ENCODE data around the gene SLC13A4.

The SLC13A4 gene

DNA sequence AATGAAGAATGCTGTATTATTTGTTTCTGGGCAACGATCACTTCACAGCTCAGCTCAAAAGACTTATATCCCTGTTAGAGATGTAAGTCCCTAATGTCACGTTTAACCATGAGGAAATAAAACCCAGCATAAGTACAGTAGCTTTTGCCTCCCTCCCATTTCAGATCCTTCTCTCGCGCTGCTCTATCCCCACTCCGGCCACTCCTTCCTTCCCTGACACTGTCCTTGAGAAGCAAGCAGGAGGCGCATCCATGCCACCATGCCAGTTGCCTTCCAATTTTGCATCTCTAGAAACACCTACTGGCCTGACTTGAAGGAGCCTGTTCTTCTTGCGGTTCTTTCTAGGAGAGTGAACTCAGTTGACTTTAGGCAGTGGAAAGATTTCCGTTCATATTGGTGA is 19.4 kb upstream of the SLC13A4 start:
- Histone ChIP-seq H3K9ac (ENCODE audit: low read length) (no peak overlapping the region), H3K4me1 (ENCODE audit: control insufficient read depth, low read depth, low read length) (no peaks in the 10 kb centered on the region)
- no CpG with 5 or more reads among the region's 8 CpGs for WGBS (ENCODE audit: extremely low coverage, insufficient coverage, low lambda C conversion rate)

DNA sequence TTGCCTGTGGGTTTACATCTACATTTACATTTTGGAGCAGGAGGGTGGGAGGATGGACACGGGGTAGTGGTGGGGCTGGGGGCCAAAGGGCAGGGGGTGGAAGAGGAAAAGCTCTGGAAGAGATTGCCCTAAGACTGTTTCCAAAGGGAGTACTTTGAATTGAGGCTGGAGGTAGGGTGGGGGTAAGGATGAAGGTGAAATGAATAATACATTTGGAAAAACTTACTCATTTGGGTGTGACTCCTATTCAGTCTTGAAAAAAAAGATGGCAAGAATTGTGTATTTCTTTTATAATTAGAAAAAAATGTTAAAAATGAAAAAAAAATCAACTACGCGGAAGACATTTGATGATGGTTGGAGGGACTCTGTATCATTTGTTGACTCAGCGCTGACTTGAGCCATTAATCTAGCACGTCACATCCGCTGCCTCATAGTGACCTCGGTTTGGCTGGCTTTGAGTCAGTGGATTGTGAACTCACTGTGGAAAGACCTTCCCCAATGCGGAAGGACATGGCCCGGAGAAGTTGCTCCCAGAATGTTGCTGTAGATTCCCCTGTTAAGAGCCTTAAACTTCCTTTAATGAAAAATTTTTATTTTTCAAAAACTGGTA is 17.8 kb upstream of the SLC13A4 start:
- Histone ChIP-seq H3K23ac (ENCODE audit: low read length) (no peak overlapping the region), H2BK120ac (ENCODE audit: low read depth, low read length) (no peak overlapping the region), H3K4me1 (ENCODE audit: control insufficient read depth, low read depth, low read length) (no peaks in the 10 kb centered on the region), H3K4me3 (ENCODE audit: low read length) (no peak overlapping the region), H2BK15ac (replicated peaks; ENCODE audit: low read depth) (no peak overlapping the region), H3K18ac (ENCODE audit: low read length) (no peak overlapping the region), H3K56ac (ENCODE audit: low read length) (no peak overlapping the region), H3K79me2 (ENCODE audit: control insufficient read depth, insufficient read depth, low read length) (no peaks in the 10 kb centered on the region), H3K4ac (ENCODE audit: low read depth, low read length) (no peak overlapping the region), H3K27me3 (ENCODE audit: insufficient read depth, low read length, poor library complexity) (no peaks in the 10 kb centered on the region), H3K36me3 (ENCODE audit: control insufficient read depth, insufficient read depth, low read length) (no peaks in the 10 kb centered on the region), H3K9ac (ENCODE audit: low read length) (no peak overlapping the region), H2AK5ac (ENCODE audit: low read length) (no peak overlapping the region), H4K5ac (ENCODE audit: low read length) (no peak overlapping the region), H3K27ac (ENCODE audit: low read depth, low read length) (no peak overlapping the region), H3K79me1 (ENCODE audit: low read length) (no peaks in the 10 kb centered on the region), H4K8ac (ENCODE audit: low read depth, low read length) (no peak overlapping the region), H2BK5ac (ENCODE audit: low read length) (no peak overlapping the region), H3K4me2 (ENCODE audit: low read length) (no peak overlapping the region)
- DNase-seq: no peak
- no CpG with 5 or more reads among the region's 9 CpGs for WGBS (ENCODE audit: extremely low coverage, insufficient coverage, low lambda C conversion rate)

More for the DNA sequence above, 19.4 kb upstream of the SLC13A4 start:
- Histone ChIP-seq H4K5ac (ENCODE audit: low read length) (no peak overlapping the region), H3K18ac (ENCODE audit: low read length) (no peak overlapping the region), H2AK5ac (ENCODE audit: low read length) (no peak overlapping the region), H3K27ac (ENCODE audit: low read depth, low read length) (no peak overlapping the region), H2BK5ac (ENCODE audit: low read length) (no peak overlapping the region), H3K4me2 (ENCODE audit: low read length) (no peak overlapping the region), H2BK15ac (replicated peaks; ENCODE audit: low read depth) (no peak overlapping the region), H3K36me3 (ENCODE audit: control insufficient read depth, insufficient read depth, low read length) (no peaks in the 10 kb centered on the region), H3K79me1 (ENCODE audit: low read length) (no peaks in the 10 kb centered on the region), H3K4me3 (ENCODE audit: low read length) (no peak overlapping the region), H3K79me2 (ENCODE audit: control insufficient read depth, insufficient read depth, low read length) (no peaks in the 10 kb centered on the region), H3K23ac (ENCODE audit: low read length) (no peak overlapping the region), H3K4ac (ENCODE audit: low read depth, low read length) (no peak overlapping the region), H3K56ac (ENCODE audit: low read length) (no peak overlapping the region), H2BK120ac (ENCODE audit: low read depth, low read length) (no peak overlapping the region), H4K8ac (ENCODE audit: low read depth, low read length) (no peak overlapping the region), H3K27me3 (ENCODE audit: insufficient read depth, low read length, poor library complexity) (no peaks in the 10 kb centered on the region)
- no peak for DNase-seq

DNA sequence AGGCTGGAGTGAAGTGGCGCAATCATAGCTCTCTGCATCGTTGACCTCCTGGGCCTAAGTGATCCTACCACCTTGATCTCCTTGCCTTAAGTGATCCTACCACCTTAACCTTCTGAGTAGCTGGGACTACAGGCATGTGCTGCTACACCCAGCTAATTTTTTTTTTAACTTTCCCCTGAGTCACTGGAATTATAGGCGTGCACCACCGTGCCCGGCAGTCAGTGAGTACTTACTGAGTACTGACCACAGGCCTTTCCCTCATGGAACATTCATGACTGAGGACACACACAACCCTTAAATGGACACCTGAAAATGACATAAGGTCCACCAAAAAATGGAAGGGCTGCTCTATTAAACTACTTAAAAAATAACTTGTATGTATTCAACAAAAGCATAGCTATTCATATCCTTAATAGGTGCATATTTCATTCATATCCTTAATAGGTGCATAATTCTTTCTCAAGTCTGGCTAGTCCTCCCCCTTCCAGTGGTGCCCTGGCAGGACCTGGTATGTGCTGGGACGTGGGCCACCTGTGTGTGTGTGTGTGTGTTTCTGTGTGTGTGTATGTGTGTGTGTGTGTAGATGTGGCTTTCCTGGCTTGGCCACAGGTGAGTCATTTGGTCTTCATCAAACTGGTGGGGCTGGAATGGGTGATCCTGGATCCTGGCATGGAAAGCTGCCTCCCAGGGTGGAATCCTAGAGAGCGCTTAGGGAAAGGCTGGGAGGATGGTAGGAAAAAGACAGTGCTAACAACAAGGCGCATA is 17.1 kb upstream of the SLC13A4 start:
- Histone ChIP-seq H4K5ac (ENCODE audit: low read length) (no peak overlapping the region), H3K56ac (ENCODE audit: low read length) (no peak overlapping the region), H3K36me3 (ENCODE audit: control insufficient read depth, insufficient read depth, low read length) (no peaks in the 10 kb centered on the region), H3K27ac (ENCODE audit: low read depth, low read length) (no peak overlapping the region), H3K23ac (ENCODE audit: low read length) (no peak overlapping the region), H3K9ac (ENCODE audit: low read length) (no peak overlapping the region), H4K8ac (ENCODE audit: low read depth, low read length) (no peak overlapping the region), H3K4me2 (ENCODE audit: low read length) (no peak overlapping the region), H3K27me3 (ENCODE audit: insufficient read depth, low read length, poor library complexity) (no peaks in the 10 kb centered on the region), H3K4me3 (ENCODE audit: low read length) (no peak overlapping the region), H3K79me2 (ENCODE audit: control insufficient read depth, insufficient read depth, low read length) (no peaks in the 10 kb centered on the region), H2BK5ac (ENCODE audit: low read length) (no peak overlapping the region), H3K18ac (ENCODE audit: low read length) (no peak overlapping the region), H3K4ac (ENCODE audit: low read depth, low read length) (no peak overlapping the region), H2BK15ac (replicated peaks; ENCODE audit: low read depth) (no peak overlapping the region), H2BK120ac (ENCODE audit: low read depth, low read length) (no peak overlapping the region), H3K4me1 (ENCODE audit: control insufficient read depth, low read depth, low read length) (no peaks in the 10 kb centered on the region), H3K79me1 (ENCODE audit: low read length) (no peaks in the 10 kb centered on the region), H2AK5ac (ENCODE audit: low read length) (no peak overlapping the region)
- DNase-seq: no peak
- WGBS (ENCODE audit: extremely low coverage, insufficient coverage, low lambda C conversion rate): no CpG with 5 or more reads among the region's 8 CpGs

DNA sequence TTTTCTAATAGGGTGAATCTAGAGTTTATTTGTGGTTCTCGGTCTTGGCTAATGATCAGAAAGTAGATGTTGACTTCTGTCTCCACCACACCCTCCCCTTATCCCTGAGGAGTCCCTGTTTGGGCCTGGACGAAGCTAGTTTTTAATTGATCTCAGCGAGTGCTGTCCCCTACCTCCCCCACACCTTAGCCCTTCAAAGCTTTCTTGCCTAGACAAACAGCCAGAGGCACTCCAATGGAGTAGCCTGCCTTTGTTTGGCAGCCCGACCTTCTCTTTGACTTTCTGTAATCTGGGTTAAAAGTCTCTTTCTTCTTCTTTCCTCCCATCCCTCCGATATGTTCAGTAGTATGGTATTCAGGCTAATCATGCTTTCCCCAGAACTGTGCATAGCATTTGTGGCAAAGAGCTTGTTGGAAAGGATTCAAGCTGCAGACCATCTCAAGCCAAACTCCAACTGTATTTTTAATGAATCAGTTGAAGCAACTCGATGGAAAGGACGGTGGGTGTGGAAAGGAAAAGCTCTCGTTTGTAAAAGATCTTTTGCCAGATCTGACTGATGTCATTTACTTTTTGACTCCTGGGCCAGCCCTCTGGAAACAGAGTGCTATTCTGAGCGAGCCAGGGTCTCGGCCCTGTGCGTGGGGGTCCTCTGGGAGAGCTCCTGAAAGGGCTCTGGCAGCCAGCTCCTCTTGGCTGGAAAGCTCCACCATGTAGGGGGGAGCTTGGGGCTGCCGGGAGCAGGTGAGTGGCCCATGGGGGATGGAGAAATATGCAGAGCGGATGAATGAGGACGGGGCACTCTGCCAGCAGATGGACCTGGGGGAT is 16.1 kb upstream of the SLC13A4 start:
- no peak overlapping the region for H3K4me2 ChIP-seq (ENCODE audit: low read length)
- H3K27me3 ChIP-seq (ENCODE audit: insufficient read depth, low read length, poor library complexity): no peaks in the 10 kb centered on the region
- no peak overlapping the region for H3K56ac ChIP-seq (ENCODE audit: low read length)
- H3K18ac ChIP-seq (ENCODE audit: low read length): no peak overlapping the region
- WGBS (ENCODE audit: extremely low coverage, insufficient coverage, low lambda C conversion rate): no CpG with 5 or more reads among the region's 14 CpGs
- H3K23ac ChIP-seq (ENCODE audit: low read length): no peak overlapping the region
- no peaks in the 10 kb centered on the region for H3K36me3 ChIP-seq (ENCODE audit: control insufficient read depth, insufficient read depth, low read length)
- H3K4ac ChIP-seq (ENCODE audit: low read depth, low read length): no peak overlapping the region
- no peak overlapping the region for H4K8ac ChIP-seq (ENCODE audit: low read depth, low read length)
- H3K9ac ChIP-seq (ENCODE audit: low read length): no peak overlapping the region
- no peaks in the 10 kb centered on the region for H3K79me2 ChIP-seq (ENCODE audit: control insufficient read depth, insufficient read depth, low read length)
- H2BK120ac ChIP-seq (ENCODE audit: low read depth, low read length): no peak overlapping the region
- H4K5ac ChIP-seq (ENCODE audit: low read length): no peak overlapping the region
- no peak overlapping the region for H2BK15ac ChIP-seq (replicated peaks; ENCODE audit: low read depth)
- no peak overlapping the region for H2BK5ac ChIP-seq (ENCODE audit: low read length)
- H2AK5ac ChIP-seq (ENCODE audit: low read length): no peak overlapping the region
- H3K4me1 ChIP-seq (ENCODE audit: control insufficient read depth, low read depth, low read length): no peaks in the 10 kb centered on the region
- no peak for DNase-seq
- H3K27ac ChIP-seq (ENCODE audit: low read depth, low read length): no peak overlapping the region
- H3K4me3 ChIP-seq (ENCODE audit: low read length): no peak overlapping the region
- no peaks in the 10 kb centered on the region for H3K79me1 ChIP-seq (ENCODE audit: low read length)

DNA sequence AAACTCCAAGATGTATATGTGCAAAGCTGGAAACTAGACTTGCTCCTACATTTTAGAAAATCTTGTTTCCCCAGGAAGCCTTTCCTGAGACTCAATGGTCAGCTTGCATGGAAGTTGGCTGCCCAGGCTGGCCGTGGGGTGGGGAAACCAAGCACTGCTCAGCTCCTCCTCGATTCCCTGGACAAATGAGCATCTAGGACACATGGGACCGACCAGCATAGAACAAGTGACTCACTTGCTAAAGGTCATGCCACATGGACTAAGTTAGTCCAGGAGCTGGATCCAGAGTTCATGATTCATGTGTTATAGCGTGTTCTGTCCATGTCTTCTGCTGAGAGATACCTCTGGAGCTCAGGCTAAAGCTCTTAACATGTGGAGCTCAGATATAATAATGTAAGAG is 14.4 kb upstream of the SLC13A4 start:
- Histone ChIP-seq H2BK120ac (ENCODE audit: low read depth, low read length) (no peak overlapping the region), H3K4me1 (ENCODE audit: control insufficient read depth, low read depth, low read length) (no peaks in the 10 kb centered on the region), H2BK5ac (ENCODE audit: low read length) (no peak overlapping the region), H2AK5ac (ENCODE audit: low read length) (no peak overlapping the region), H3K18ac (ENCODE audit: low read length) (no peak overlapping the region), H3K23ac (ENCODE audit: low read length) (no peak overlapping the region), H3K36me3 (ENCODE audit: control insufficient read depth, insufficient read depth, low read length) (no peaks in the 10 kb centered on the region), H3K27ac (ENCODE audit: low read depth, low read length) (no peak overlapping the region), H3K56ac (ENCODE audit: low read length) (no peak overlapping the region), H3K79me1 (ENCODE audit: low read length) (no peaks in the 10 kb centered on the region), H3K4me2 (ENCODE audit: low read length) (no peak overlapping the region), H2BK15ac (replicated peaks; ENCODE audit: low read depth) (no peak overlapping the region), H3K4me3 (ENCODE audit: low read length) (no peak overlapping the region), H3K79me2 (ENCODE audit: control insufficient read depth, insufficient read depth, low read length) (no peaks in the 10 kb centered on the region), H3K27me3 (ENCODE audit: insufficient read depth, low read length, poor library complexity) (no peaks in the 10 kb centered on the region), H3K9ac (ENCODE audit: low read length) (no peak overlapping the region), H3K4ac (ENCODE audit: low read depth, low read length) (no peak overlapping the region), H4K8ac (ENCODE audit: low read depth, low read length) (no peak overlapping the region), H4K5ac (ENCODE audit: low read length) (no peak overlapping the region)
- DNase-seq: no peak
- WGBS (ENCODE audit: extremely low coverage, insufficient coverage, low lambda C conversion rate): no CpG with 5 or more reads among the region's 4 CpGs

All from mesendoderm (in vitro differentiated cells).